GM19193 (cell line): ENCODE measurements around the gene LAMB4.

Experiments used
- POLR2A ChIP-seq: IDR thresholded peaks from 4 replicates; pipeline ENCODE4 v1.6.1; 2011; ENCODE audit not compliant: insufficient read depth, insufficient read length; ENCODE audit errors: extremely low read depth

Gene LAMB4

DNA sequence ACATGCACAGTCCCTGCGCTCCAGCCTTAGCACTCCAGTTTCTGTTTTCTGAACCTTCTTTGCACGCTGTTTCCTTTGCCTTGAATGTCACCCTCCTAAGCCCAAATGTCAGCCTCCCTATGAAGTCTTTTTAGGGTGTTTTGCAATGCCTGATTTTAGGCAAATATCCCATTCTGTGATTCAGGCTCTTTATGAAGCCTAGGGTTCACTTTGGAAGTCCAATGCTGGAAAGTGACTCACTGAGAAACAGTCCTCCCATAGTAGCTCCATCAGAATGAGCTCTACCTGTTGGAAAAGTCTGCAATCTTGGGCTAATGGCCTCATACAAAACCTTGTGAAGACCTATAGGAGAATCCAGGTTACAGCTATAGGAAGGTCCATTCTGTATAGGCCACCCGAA is 5.3 kb downstream of the LAMB4 start:
- no peak for TF ChIP-seq POLR2A

DNA sequence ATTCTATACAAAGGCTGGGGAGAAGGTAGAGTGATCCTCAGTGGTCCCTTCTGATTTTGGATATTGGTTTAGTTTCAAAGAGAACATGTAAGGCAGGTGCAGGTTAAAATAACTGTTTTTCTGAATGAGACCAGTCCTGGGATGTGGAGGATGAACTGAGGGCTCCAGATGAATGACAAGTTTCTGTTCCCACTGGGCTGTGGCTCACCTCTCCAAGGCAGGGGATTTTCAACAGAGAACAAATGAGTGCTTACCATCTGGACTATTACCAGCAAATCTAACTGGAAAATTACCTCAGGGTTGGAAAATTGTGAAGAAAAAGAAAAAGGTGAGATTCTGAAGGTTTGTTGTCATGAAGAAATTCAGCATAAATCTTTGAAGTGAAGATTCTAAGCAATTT is 8.0 kb downstream of the LAMB4 start:
- no peak for TF ChIP-seq POLR2A

DNA sequence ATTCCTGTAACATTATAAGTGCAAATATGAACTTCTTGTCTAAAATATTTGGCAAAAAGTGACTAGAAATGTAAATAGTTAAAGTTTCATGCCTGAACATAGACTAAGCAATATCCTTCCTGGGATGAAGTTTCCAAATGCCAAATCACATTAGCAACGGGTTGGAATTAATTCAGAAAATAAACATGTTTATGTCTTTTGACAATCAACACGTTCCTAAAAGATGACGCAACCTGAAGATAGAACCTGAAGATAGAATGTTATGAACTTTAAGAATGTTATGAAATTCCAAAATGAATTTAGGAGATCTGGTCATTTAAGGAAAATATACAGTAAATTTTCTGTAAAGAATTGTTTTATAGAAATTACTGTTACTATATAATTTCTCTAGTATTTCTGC is 9.2 kb downstream of the LAMB4 start:
- TF ChIP-seq POLR2A = no peak

DNA sequence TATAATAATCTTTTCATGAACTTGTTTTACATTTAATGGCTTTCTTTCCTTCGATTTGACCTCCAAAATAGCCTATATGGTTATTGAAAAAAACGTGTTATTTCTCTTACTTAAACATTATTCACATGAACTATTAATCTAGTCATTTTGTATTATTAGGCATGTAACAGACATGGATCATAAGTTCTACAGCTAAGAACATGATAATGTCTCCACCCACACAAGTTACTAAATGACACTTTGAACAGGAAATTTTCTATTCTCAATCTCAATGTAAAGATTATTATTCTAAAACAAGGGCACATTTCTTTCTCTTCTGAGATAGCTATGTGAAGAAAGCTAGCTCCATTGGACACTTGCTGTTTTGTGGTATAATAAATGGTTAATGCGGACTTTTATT is 10.0 kb downstream of the LAMB4 start:
- no peak for TF ChIP-seq POLR2A

DNA sequence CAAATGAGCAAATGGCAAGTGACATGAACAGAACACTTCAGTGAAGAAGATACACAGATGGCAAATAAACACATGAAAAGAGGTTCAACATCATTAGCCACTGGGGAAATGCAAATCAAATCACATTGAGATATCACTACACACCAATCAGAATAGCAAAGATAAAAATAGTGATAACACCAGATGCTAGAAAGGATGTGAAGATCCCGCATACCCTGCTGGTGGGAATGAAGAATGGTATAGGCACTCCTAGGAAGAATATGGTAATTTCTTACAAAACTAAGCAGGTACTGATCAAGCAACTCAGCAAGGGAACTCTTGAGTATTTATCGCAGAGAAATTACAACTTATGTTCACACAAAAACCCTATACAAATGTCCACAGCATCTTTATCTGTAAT is 11.2 kb downstream of the LAMB4 start:
- TF ChIP-seq POLR2A = no peak

DNA sequence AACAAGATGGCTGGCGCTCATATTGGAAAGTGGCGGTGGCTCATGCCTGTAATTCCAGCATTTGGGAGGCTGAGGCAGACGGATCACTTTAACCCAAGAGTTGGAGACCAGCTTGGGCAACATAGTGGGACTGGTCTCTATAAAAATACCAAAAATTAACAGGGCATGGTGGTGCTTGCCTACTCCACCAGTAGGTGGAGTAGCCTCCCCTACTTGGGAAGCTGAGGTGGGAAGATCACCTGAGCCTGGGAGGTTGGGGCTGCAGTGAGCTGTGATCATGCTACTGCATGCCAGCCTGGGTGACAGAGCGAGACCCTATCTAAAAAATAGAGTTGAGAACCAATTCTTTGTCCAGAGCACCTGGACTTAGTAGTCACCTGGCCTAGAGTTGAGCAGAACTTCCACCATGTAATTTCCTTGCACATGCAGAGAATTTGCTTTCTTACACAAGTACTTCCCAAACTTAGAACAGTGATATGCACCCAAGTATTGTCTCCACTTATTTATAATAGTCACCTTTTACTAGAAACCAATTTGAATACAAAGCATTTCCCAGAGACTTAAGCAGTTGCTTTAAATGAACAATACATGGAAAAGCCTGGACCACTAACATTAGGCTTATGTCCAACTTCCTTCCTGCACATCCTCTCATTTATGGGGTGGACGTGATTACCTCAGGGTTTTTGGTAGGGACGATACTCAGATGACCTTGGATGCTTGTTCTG is 15.9 kb downstream of the LAMB4 start:
- no peak for TF ChIP-seq POLR2A

DNA sequence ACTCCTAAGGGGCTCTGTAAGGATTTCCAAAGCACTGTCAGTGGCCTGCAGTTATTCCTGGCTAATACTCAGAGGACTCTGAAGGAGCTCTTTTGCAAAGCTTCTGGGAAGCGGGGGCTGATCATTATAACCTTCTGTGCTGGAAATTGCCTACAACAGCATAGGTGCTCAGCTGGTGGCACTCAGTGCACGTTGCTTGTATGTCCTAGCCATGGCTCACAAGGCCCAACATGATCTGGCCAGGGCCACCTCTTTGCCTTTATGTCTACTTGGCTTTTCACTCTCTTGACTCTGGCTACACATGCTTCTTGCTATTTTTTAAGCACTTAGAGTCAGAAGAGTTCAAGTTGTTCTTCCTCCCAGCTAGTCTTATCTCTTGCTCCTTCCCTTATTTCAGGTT is 17.5 kb downstream of the LAMB4 start:
- no peak for TF ChIP-seq POLR2A

DNA sequence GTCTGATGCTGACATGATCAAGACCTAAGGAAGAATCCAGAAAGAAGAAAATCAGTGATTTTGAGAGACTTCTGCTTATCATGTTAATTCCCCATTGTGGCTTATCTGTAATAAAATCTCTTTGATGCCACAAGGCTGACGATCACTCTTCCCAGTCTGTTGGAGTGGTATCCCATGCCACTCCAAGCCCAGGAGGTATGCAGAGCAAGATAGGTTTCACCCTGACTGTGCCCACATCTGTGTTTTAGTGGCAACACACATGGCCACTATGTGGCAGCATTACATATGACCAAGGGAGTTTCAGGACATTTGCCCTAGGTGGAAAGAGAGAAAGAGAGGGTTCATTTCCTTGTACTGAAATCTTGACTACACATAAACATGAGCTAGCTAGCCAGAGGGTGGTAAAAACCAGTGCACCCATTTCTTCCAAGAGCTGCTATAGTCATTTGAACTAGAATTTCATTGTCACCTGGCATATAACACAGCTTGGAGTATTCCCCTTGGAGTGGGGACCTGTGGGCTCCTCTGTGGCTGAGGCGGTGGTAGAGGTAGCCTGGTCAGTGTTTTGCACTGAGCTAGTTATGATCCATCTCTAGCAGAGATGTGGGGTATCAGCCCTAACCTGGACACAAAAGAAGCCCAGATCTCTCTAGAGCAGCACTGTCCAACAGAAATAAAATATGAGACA is 20.8 kb downstream of the LAMB4 start:
- TF ChIP-seq POLR2A = no peak

DNA sequence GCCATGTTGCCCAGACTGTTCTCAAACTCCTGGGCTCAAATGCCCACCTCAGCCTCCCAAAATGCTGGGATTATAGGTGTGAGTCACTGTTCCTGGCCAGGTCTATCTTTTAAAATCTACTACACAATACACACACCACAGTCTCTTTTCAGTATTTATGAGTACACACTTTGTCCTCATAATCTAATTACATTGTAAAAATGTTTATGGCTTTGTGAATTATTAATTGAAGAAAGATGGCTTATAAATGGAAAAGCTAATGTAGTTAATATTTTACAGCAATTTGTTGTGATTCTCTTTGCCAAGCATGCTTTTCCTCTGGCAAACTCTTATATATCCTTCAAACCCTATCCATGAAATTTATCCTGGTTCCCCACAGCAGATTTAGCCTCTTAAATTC is 22.0 kb downstream of the LAMB4 start:
- no peak for TF ChIP-seq POLR2A

DNA sequence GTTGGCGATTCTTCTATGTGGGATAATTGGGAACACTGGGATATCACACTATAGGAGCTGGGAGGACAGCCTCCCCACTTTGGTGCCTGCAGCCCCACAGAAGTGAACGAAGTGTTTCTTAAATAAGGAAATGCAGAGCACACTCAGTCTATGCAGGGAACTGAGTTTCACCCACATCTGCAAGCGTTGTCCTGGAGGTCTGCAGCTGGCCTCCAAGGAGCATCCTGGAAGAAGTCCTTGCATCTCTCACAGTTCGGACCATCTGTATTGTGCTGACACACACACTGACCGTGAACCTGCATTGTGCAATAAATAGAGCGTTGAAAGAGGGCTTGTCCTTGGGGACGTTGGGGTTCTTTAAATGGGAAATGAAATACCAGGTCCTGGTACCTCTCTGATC is 25.8 kb downstream of the LAMB4 start:
- TF ChIP-seq POLR2A = no peak

DNA sequence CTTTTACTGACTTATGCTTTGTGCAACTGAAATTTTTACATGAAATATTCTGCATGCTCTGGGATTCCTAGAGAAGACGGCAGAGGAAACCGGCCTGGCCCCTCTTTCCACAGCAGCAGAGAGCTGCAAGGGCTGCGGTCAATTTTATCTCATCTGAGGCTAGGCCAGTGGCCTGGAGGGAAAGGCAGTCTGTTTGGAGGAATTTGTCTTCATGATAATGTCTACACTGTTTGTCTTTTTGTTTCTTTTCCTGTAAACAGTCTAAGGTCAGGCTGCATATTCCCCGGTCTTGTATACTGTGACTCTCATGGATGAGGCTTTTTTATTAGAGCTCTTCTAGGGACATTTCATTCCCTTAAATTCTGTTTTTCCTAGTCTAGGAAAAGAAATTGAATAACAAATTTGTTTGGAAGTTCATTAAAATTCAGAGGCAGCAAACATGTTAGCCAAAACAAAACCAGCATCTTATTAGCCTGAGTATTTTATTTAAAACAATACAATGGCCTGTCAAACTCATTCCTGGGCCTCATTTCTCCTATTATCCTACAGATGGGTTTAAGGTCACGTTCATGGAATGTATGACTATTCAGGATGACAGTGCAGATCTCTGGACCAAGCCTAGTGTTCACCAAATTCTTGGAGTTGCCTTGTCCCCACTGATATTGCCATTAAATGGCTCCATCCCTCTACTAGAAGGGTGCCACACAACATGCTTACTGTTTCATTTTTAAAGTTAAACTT is 26.4 kb downstream of the LAMB4 start:
- no peak for TF ChIP-seq POLR2A

DNA sequence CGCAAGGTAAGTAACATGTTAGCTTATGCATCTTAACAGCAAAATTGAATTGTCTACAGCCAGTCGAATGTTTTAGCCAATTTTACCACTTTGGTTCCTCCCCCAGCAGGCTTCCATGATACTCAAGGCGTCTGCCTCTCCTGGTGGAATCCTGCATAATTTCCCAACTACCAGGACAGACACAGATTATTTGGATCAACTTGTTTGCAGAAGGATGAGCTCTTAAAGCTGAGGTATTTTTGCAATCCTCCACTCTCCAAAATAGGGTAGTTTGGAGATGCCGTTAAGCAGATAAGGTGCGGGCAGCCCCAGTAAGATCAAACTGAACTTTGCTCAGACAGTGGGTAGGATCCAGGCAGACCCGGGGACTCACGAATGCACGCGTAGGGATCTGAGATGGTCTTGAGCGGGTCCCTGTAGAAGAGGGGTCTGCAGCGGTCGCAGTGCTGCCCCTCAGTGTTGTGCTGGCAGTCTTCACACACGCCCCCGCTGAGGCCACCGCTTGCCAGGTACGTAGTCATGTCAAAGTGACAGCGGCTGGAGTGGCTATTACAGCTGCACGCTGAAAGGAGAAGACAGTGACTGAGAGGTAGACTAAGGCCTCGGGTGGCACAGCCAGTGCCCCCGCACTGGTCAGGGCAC is 27.4 kb downstream of the LAMB4 start:
- no peak for TF ChIP-seq POLR2A

DNA sequence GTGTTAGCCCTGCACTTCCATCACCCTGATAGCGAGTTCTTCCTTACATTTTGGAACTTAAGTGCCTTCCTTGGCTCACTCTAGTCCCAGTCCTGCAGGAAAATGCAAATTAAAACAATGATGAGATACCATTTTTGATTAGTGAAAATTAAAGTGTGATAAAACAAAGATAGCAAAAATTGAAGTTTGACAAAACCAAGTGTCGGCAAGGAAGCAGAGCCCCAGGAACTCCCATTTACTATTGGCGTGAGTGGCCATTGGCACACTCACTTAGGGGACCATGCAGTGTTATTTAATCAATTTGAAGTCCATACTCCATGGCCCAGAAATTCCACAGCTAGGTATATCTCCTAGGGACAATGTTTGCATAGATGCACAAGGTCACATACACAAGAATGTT is 28.4 kb downstream of the LAMB4 start:
- TF ChIP-seq POLR2A = no peak

DNA sequence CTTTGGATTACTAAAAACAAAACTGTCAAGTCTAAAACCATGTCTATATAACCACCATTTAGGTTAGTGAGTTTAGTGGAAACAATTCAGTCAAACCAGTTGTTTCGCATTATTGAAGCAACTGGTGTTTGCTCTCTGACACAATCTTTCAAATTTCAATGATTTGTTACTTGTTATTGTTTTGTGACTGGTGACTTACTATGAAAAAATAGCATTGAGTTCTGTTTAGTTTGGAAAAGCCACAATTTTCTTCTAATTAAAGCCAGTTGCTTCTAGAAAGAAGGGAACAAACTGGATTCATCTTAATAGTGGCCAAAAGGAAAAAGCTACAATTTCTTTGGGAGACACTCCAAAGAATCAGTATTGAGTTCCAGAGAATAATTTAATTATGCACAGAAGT is 30.4 kb downstream of the LAMB4 start:
- TF ChIP-seq POLR2A = no peak

DNA sequence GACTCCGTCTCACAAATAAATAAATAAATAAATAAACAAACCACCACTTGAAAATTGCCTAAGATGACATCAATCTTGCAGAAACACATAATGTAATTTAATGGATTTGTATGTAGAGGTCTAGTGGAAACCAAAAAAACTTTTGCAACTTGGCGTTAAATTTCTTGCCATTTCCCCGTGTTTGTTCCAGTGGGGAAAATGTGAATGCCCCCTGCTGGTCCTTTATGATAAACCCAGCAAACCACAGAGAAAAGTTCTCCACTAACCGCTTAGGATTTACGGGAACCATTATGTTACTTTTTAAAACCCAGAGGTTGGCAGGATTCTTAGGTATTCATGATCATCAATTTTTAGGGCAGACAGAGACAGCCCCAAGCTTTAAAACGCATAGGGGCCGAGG is 32.5 kb downstream of the LAMB4 start:
- TF ChIP-seq POLR2A = no peak
